HCT116 (cell line): ENCODE data around the gene PRRC2A. TPM values are rescaled to one million over a fixed set of nuclear protein-coding genes. Genes with fewer than 3 reads are reported as not detected.

Source experiments
- ATAC-seq: fragments of 200-7000 bp; cut with Tn5 transposase; 2 replicates; pipeline ENCODE4 v1.9.1; 2020; ENCODE audit warnings: mild to moderate bottlenecking, moderate library complexity
- BruUV-seq: library from RNA; stranded (reverse); fragments of 400-500 nt; replicated peaks from 2 replicates; lab custom pipeline; 2021; lab: Mats Ljungman, UMichigan
- CTCF ChIA-PET: fragments of 300-600 bp; sonication (Branson Sonifier 250); formaldehyde crosslinking; loops from one replicate; lab custom pipeline; 2021; ENCODE audit warnings: antibody characterized with exemption; lab: Charles Lee
- POLR2A ChIA-PET: fragments of 300-600, 350-600 bp; sonication (Branson Sonifier 250); formaldehyde crosslinking; loops from one replicate; lab custom pipeline; 2021; ENCODE audit warnings: antibody characterized with exemption; lab: Charles Lee
- RAD21 ChIA-PET, 2 experiments: fragments of 300-600 bp; sonication (Branson Sonifier 250); formaldehyde crosslinking; loops; one replicate each; lab custom pipeline; 2023; ENCODE audit warnings: low total read pairs in 2 of 2; ENCODE audit not compliant: uncharacterized antibody in 2 of 2, unreplicated experiment in 2 of 2, low non-redundant PET in 1 of 2; lab: Charles Lee
- DNase-seq: peaks from one replicate; pipeline ENCODE4 v3.0.0-alpha.2; 2010; ENCODE audit warnings: low read depth, low spot score
- H2AFZ ChIP-seq: fragments of 200-600 bp; shearing (Covaris generic), sonication (generic); 2 replicates; pipeline ENCODE4 v1.6.1; 2017; ENCODE audit warnings: low read depth, mixed run types, mixed read lengths, antibody characterized with exemption, low read length; ENCODE audit not compliant: poor library complexity, severe bottlenecking
- H3K27ac ChIP-seq: 2 replicates; pipeline ENCODE4 v1.5.1; 2012; ENCODE audit warnings: low read depth, low read length
- H3K27me3 ChIP-seq: fragments of 200-600 bp; sonication (generic); 2 replicates; pipeline ENCODE4 v1.6.1; 2016; ENCODE audit warnings: mixed run types, low read length, mixed read lengths; ENCODE audit not compliant: insufficient read depth
- H3K36me3 ChIP-seq, 2 experiments: fragments of 200-500 bp in 1 of 2; fragments of 200-600 bp in 1 of 2; sonication (Bioruptor generic) in 1 of 2; sonication (generic) in 1 of 2; 2 replicates each; pipeline versions ENCODE4 v1.5.1 to v1.6.1; 2014 to 2016; ENCODE audit warnings: low read length in 2 of 2, inconsistent platforms in 1 of 2, mixed read lengths in 1 of 2, mixed run types in 1 of 2; ENCODE audit not compliant: insufficient read depth in 2 of 2, control insufficient read depth in 1 of 2
- H3K4me1 ChIP-seq, 2 experiments: fragments of 200-600 bp in 1 of 2; sonication (generic) in 1 of 2; 2 replicates each; pipeline versions ENCODE4 v1.5.1 to v1.6.1; 2012 to 2017; ENCODE audit warnings: low read length in 2 of 2, inconsistent platforms in 1 of 2, mild to moderate bottlenecking in 1 of 2, mixed read lengths in 1 of 2, mixed run types in 1 of 2, moderate library complexity in 1 of 2; ENCODE audit not compliant: insufficient read depth in 2 of 2, control insufficient read depth in 1 of 2
- H3K4me2 ChIP-seq: fragments of 200-600 bp; sonication (generic); 2 replicates; pipeline ENCODE4 v1.6.1; 2017; ENCODE audit warnings: mixed run types, low read length, mixed read lengths
- H3K4me3 ChIP-seq, 2 experiments: fragments of 200-600 bp in 1 of 2; sonication (generic) in 1 of 2; replicated peaks in 1 of 2; 2 replicates each; pipeline ENCODE4 v1.5.1; 2011 to 2016; ENCODE audit warnings: low read length in 2 of 2, control low read depth in 1 of 2, low read depth in 1 of 2, mild to moderate bottlenecking in 1 of 2, mixed read lengths in 1 of 2, mixed run types in 1 of 2
- H3K79me2 ChIP-seq: fragments of 200-600 bp; sonication (generic); 2 replicates; pipeline ENCODE4 v1.6.1; 2017; ENCODE audit warnings: mild to moderate bottlenecking, mixed run types, low read length, moderate library complexity, mixed read lengths; ENCODE audit not compliant: insufficient read depth
- H3K9ac ChIP-seq: fragments of 200-600 bp; sonication (generic); 2 replicates; pipeline ENCODE4 v1.6.1; 2016; ENCODE audit warnings: low read length, mixed read lengths
- H3K9me2 ChIP-seq: fragments of 200-600 bp; sonication (generic), shearing (Covaris generic); 2 replicates; pipeline ENCODE4 v1.6.1; 2017; ENCODE audit warnings: mixed run types, mild to moderate bottlenecking, moderate library complexity; ENCODE audit not compliant: insufficient read depth
- H3K9me3 ChIP-seq, 2 experiments: fragments of 200-500 bp in 1 of 2; fragments of 200-600 bp in 1 of 2; sonication (Bioruptor generic) in 1 of 2; sonication (generic) in 1 of 2; 2 replicates each; pipeline ENCODE4 v1.6.1; 2014 to 2017; ENCODE audit warnings: low read length in 2 of 2, mixed read lengths in 2 of 2, inconsistent platforms in 1 of 2, low read depth in 1 of 2, mild to moderate bottlenecking in 1 of 2, mixed run types in 1 of 2, moderate library complexity in 1 of 2; ENCODE audit not compliant: control insufficient read depth in 1 of 2, insufficient read depth in 1 of 2
- H4K20me1 ChIP-seq: fragments of 200-600 bp; sonication (generic), shearing (Covaris generic); 2 replicates; pipeline ENCODE4 v1.6.1; 2017; ENCODE audit warnings: mixed run types, mild to moderate bottlenecking, moderate library complexity; ENCODE audit not compliant: insufficient read depth
- FOSL1 ChIP-seq: IDR thresholded peaks from 2 replicates; pipeline ENCODE4 v1.6.1; 2012; ENCODE audit warnings: low read depth
- RAD21 ChIP-seq: IDR thresholded peaks from 2 replicates; pipeline ENCODE4 v1.6.1; 2012; ENCODE audit warnings: low read depth, mild to moderate bottlenecking
- SIN3A ChIP-seq: IDR thresholded peaks from 2 replicates; pipeline ENCODE4 v1.6.1; 2012; ENCODE audit warnings: low read depth
- TCF7L2 ChIP-seq: IDR thresholded peaks from 2 replicates; pipeline ENCODE4 v1.7.0; 2011; ENCODE audit warnings: borderline replicate concordance, inconsistent platforms; ENCODE audit not compliant: insufficient read depth, insufficient read length; ENCODE audit errors: extremely low read depth
- YY1 ChIP-seq: IDR thresholded peaks from 2 replicates; pipeline ENCODE4 v1.6.1; 2011; ENCODE audit warnings: low read length, low read depth, moderate library complexity, mild to moderate bottlenecking; ENCODE audit not compliant: insufficient replicate concordance; ENCODE audit errors: extremely low read depth
- ZBTB33 ChIP-seq: IDR thresholded peaks from 2 replicates; pipeline ENCODE4 v1.6.1; 2011; ENCODE audit warnings: mild to moderate bottlenecking, low read length, moderate library complexity; ENCODE audit not compliant: insufficient replicate concordance; ENCODE audit errors: extremely low read depth
- ZFX ChIP-seq: fragments of 450-650 bp; IDR thresholded peaks from 2 replicates; pipeline ENCODE4 v1.6.1; 2017
- ZNF274 ChIP-seq: fragments of 200-500 bp; sonication (Bioruptor generic); IDR thresholded peaks from 2 replicates; pipeline ENCODE4 v1.6.1; 2014; ENCODE audit warnings: mild to moderate bottlenecking, low read depth, low read length, inconsistent platforms
- intact Hi-C: fragments of 100-400 bp; cut with micrococcal nuclease; formaldehyde crosslinking; loops from 2 replicates; pipeline ENCODE4 v1.10.0; 2022
- total RNA-seq: library from RNA; stranded (reverse); gene quantifications from one replicate; pipeline ENCODE4 v1.2.1, GENCODE V29; 2021; ENCODE audit not compliant: unreplicated experiment

Gene PRRC2A
- total RNA-seq, 1 experiment from 2014 or later: 250 TPM

DNA sequence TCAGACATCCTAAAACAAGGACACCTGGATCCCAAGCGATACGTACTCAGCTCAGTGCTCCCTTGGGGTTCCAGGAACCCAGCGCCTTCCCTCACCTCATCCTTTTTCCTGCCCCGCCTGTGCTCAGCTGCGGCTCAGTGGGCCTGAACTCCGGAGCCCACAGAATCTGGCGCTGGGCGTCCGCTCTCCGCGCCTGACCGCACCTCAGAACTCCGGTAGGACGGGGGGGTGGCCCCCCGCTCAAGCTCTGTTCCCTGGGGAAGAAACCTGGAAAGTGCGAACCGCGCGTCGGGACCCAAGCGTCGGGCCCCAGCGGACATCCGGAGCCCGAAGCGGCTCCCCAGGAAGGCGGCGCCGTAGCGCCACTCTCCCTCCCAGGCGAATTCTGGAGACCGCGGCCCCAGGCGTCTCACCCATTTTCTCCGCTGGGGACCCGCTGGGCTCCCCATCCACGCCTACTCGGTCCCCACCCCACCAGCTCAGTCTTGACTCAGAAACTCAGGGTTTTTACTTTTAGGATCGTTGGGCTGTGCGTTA lies 60.7 kb downstream of the PRRC2A start:
- TF ChIP-seq ZNF274: no peak
- TF ChIP-seq ZBTB33: no peak
- no peak for TF ChIP-seq FOSL1
- peak; percentile 52; the same call in 1 of the 2 replicates for TF ChIP-seq ZFX
- no peak; the same call in 1 of the 2 replicates for TF ChIP-seq RAD21
- TF ChIP-seq TCF7L2: no peak
- no peak for TF ChIP-seq YY1
- TF ChIP-seq SIN3A: no peak
- ChIA-PET RAD21 (interaction anchor here (0.6 to 0.9 kb wide), 3 partner anchors 54 to 370 kb away, joined by 3 read pairs; no protein-coding TSS in a partner anchor), CTCF (interaction anchor here (0.7 to 2.2 kb wide), 4 partner anchors 58 to 271 kb away, joined by 3 to 9 read pairs (median 6); partner anchors contain the start of gene MSH5), POLR2A (interaction anchor here (0.7 to 0.9 kb wide), 2 partner anchors 48 to 146 kb away, joined by 3 read pairs; partner anchors contain the start of genes DDAH2 and HSPA1B)
- Histone ChIP-seq H3K36me3 (no peaks in the 10 kb centered on the region), H3K9me2 (no peaks in the 10 kb centered on the region), H3K79me2 (no peaks in the 10 kb centered on the region), H3K27ac (peak overlapping the region; percentile 70), H3K9ac (peak overlapping the region; percentile 64), H3K4me3 (peak overlapping the region; percentile 53 to 61), H2AFZ (peak overlapping the region; percentile 57), H3K9me3 (no peaks in the 10 kb centered on the region), H3K4me1 (peaks cover 4 to 19% of the 10 kb centered on the region in 2 experiments; a peak in 3 of 4 replicates), H3K27me3 (no peaks in the 10 kb centered on the region), H4K20me1 (no peaks in the 10 kb centered on the region), H3K4me2 (peak overlapping the region; percentile 85)
- intact Hi-C loops: loop anchor here (2.0 kb wide), 1 partner anchor 50 kb away; no protein-coding TSS in a partner anchor
- TSS peak; percentile 49 for BruUV-seq
- DNase-seq (no peak), ATAC-seq (peak; percentile 67)
